ENCODE measurements around the gene ZMAT3.
A peak's percentile ranks its signal among the peaks of the same experiment; 100 is the strongest.
"Not testable (repeated sequence)": the region's sequence is repeated elsewhere in the genome, so short reads cannot be mapped to it uniquely, and the experiment has no call there.

Gene ZMAT3, protein sequence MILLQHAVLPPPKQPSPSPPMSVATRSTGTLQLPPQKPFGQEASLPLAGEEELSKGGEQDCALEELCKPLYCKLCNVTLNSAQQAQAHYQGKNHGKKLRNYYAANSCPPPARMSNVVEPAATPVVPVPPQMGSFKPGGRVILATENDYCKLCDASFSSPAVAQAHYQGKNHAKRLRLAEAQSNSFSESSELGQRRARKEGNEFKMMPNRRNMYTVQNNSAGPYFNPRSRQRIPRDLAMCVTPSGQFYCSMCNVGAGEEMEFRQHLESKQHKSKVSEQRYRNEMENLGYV

DNA sequence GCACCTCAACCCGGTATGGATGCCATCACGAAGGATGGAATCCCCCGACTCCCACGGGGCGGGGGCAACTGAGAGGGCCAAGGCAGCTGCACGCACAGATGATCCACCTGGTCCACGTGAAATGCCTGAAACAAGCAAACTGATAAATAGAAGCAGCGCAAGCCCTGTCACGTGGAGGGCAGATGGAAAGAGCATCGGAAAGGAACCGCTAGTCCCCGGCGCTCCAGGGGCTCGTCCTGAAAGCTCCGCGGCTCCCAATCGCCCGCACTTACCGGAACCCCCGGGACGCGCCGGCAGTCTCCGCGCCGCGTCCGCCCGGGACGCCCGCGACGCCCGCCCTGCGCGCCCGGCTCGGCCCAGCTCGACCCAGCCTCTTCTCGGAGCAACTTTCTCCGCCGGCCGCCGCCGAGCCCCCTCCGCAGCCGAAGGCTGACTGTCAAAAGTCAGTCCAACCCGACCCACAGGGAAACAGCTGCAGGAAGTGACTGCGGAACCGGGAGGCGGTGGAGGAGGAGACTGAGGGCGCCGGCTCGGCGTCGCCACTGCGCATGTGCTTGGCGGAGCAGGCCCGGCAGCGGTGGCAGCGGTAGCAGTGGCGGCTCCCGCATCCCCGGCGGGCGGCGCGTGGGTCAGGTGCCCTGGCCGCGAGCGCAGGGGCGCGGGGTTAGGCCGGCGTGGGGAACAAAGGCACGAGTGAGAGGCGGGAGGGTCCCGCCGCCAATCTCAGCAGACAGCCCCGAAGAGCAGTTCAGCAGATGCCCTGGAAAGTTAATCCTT lies at the start of gene ZMAT3:
Gene ZMAT3 (minus strand): TSS at position 487 of the 777 bp plus-strand sequence. CDS start 4,057 bp downstream, outside the sequence.
- DNase-seq = peak; percentile 10

DNA sequence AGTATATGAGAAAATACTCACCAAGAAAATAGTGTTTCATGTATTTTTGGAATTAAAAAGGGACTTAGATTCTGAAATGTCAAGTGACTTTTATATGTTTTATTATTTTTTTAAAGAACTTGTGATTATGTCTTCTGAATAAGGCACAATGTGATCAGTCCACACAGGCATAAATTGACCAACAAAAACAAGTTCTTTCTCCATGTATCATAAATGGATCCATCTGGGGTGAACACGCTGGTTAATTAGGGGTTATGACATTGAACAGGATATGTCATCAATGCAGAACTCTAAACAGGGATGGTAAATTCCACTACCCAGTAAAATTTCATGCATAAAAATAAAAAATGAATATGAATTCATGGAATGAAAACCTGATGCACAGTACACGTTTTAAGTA lies 45.2 kb upstream of the ZMAT3 start:
- no peak for DNase-seq

DNA sequence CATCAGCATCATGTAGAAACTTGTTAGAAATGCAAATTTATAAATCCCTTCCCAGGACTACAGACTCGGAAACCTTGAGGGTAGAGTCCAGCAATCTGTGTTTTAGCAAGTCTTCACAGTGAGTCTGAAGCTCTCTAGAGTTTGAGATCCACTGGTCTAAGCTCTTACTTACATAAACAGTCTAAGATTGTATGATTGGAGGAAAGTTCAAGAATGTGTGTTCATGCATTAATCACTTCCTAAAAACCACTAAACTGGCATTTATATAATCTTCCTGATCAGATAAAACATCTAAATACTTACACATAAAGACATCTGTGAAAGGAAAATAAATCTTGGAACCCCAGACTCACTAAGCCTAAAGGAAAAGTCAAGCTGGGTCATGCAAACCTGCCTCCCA lies 43.8 kb upstream of the ZMAT3 start:
- DNase-seq = not testable (repeated sequence)

DNA sequence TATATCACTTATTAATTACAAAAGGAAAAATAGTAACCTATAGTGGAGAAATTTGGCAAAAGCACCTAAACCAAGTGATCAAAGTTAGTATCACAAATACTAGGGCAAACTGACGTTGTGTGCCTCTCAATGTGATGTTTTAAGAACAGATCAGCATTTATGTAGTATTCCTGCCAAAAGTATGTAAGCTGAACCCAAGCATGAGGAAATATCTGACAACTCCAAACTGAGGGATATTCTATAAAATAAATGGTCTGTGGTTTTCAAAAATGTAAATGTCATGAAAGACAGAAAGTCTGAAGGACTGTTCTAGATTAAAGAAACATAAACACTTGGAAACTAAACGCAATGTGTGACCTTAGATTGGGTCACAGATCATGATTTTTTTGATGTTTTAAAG lies 42.3 kb upstream of the ZMAT3 start:
- DNase-seq = no peak

DNA sequence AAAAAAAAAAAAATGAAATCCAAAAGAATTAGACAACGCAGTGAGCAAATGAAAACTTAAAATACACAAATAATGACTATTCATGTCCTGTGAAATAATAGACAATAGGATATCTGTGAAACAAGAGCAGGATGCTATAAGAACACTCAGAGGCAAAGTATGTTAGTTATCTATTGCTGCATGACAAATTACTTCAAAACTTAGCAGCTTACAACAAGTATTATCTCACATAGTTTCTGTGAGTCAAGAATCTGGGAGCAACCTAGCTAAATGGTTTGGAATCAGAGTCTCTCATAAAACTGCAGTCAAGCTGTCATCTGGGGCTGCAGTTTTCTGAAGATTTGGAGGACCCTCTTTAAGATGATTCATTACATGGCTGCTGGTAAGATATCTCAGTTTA lies 36.5 kb upstream of the ZMAT3 start:
- DNase-seq = no peak

DNA sequence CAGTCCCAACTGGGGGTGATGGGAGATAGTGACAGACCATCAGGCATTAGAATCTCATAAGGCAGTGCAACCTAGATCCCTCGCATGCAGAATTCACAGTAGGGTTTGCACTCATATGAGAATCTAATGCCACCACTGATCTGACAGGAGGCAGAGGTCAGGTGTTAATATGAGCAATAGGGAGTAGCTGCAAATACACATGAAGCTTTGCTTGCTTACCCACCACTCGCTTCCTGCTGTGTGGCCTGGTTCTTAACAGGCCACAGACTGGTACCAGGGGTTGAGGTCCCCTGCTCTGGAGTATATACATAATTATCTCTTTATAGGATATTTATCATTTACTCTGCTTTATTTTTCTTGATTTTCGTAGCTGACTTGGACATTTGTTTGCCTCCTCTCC lies 36.0 kb upstream of the ZMAT3 start:
- DNase-seq = no peak

DNA sequence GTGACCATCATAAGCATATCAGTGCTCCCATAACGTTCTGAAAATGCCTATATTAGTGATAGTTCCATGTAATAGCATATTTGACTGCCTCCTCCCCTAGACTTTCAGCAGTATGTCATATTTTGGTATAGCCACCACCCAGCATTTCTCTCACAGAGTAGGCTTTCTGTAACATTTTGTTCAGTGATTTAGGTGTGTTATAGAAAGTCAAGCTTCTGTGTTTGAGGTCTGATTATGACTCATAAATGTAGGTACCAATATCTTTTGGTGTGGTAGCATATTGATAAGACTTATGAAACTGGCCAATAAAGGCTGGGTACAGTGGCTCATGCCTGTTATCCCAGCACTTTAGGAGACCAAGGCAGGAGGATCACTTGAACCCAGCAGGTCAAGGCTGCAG lies 34.3 kb upstream of the ZMAT3 start:
- DNase-seq = no peak

DNA sequence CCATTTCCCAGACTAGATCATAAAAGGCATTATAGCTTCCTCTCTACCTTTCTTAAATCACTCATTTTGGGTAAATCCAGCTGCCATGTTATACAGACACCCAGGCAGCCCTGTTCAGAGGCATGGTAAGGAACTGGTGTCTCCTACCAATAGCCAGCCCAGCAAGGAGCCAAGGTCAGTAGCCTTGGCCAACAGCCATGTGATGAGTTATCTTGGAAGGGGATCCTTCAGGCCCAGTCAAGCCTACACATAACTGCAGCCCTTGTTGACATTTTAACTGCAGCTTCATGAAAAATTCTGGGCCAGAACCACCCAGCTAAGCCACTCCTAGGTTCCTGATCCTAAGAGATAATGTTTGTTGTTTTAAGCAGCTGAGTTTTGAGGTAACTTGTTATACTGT lies 29.0 kb upstream of the ZMAT3 start:
- no peak for DNase-seq

DNA sequence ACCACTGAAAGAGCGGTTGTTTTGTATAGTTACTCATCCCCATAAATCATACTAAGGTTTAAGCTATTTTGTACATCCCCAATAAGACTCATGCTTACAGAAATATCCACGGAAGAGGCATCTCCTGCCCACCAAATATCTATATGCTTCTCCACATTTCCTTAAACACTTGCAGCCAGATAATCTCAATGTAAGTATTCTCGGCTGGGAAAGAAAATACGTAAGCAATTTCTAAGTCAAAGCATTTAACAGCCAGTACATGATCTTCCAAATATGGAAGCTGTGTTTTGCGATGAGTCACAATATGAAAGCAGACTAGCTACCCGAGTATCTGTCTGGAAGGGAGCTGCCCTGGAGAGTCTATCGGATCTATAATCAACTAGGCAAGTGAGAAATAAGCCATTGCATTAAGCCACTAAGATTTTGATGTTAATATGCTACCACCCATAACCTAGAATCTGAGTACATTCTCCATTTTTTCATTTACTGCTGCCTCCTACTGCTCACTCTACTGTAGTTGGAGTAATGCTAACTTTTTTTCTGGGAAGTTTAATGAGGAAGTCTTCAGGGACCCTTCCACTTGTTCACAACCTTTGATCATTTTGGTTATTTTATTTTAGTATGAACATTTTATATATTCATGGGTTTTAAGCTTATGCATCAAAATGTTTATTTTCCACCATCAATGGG lies 26.9 kb upstream of the ZMAT3 start:
- no peak for DNase-seq

DNA sequence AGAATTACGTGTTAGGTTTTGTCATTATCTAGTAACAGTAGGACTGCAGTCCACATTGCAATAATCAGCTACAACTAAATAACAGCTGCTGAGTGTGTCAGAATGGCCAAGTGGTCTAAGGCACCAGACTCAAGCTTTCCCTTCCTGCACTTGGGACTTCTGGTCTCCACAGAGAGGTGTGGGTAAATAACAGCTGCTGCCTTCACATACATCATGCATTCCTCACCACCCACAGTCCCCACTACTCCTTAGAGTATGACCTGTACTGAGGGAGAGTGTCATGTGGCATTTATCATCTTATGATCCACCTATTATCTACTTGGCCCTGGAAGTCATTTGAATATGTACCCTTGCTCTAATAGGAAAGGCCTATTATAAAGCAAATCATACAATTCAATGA lies 22.2 kb upstream of the ZMAT3 start:
- DNase-seq = no peak

DNA sequence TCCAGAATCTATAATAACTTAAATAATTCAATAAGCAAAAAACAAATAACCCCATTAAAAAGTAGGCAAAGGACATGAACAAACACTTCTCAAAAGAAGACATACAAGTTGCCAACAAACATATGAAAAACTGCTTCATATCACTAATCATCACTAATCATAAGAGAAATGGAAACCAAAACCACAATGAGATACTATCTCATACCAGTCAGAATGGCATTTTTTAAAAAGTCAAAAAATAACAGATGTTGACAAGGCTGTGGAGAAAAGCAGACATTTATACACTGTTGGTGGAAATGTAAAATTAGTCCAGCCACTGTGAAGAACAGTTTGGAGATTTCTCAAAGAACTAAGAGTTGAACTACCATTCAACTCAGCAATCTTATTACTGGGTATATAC lies 19.5 kb upstream of the ZMAT3 start:
- DNase-seq = no peak

DNA sequence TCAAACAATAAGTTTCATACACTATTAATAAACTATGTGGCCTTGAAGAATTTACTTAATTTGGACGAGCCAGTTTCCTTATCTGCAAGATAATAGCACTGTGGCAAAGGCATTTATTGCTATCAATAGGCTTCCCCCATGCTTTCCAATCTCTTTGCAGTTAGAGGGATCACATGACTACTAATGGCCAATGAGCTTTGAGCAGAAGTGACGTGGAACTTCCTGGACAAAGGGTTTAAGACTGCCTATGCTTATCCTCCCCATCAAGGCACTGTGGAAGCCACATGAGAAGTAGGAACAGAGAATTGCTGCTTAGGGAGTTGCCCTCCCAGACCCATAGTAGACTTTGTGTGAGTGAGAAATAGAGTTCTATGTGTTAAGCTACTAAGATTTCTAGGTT lies 16.7 kb upstream of the ZMAT3 start:
- DNase-seq = no peak

DNA sequence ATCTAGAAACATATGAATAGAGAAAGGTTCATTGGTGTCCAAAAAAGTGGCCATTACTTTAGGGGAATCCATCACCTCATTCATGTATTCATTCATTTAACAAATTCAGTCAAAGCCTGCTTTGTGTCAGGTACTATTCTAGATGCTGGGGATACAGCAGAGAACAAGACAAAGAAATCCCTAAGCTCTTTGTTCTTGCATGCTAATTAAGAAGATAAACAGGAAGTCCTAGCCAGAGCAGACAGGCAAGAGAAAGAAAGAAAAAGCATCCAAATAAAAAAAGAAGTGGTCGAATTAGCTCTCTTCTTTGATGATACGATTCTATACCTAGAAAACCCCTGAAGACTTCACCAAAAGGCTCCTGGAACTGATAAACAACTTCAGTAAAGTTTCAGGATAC lies 12.4 kb upstream of the ZMAT3 start:
- DNase-seq = no peak

DNA sequence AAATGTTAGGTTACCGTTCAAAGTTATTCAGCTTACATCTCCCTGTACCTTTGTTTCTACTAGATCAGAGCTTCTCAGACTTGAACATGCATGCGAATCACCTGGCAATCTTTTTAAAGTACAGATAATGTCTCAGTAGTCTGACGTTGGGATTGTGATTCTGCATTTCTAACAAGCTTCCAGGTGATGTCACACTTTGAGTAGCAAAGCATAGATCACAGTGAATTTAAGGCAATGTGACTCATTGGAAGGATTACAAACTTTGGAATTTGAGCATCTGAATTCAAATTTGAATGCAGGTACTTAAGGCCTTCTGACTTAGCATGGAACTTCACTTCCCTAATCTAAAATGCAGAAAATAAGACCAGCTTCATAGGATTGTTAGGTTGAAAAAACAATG lies 10.8 kb upstream of the ZMAT3 start:
- DNase-seq = no peak

DNA sequence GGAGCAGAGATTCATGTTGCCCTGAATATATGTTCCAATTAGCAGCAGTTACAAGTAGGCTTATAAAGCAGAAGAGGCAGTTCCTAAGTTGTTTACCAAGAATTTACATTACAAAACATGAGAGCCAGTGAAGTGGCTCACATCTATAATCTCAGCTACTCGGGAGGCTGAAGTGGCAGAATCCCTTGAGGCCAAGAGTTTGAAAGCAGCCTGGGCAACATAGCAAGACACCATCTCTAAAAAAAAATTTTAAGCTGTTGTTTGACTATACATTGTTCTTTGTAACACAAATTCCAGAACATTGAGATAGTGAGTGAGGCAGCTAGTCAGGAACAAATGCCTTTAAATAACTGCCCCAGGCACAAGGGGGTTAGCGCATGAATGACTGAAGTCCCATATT lies 10.3 kb upstream of the ZMAT3 start:
- no peak for DNase-seq

DNA sequence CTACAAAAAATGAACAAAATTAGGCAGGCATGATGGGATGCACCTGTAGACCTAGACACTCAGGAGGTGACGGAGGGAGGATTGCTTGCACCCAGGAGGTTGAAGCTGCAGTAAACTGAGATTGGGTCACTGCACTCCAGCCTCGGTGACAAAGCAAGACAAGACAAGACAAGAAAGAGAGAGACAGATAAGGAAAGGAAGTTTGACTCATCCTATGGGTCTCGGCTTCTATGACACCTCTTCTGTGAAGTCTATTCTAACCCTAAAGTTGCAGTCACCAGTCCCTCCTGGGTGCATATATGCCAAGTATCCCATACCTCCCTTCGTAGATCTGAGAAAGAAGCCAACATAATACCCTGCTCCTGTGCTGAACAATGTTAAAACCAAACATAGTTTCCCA lies 7.9 kb upstream of the ZMAT3 start:
- DNase-seq = no peak

DNA sequence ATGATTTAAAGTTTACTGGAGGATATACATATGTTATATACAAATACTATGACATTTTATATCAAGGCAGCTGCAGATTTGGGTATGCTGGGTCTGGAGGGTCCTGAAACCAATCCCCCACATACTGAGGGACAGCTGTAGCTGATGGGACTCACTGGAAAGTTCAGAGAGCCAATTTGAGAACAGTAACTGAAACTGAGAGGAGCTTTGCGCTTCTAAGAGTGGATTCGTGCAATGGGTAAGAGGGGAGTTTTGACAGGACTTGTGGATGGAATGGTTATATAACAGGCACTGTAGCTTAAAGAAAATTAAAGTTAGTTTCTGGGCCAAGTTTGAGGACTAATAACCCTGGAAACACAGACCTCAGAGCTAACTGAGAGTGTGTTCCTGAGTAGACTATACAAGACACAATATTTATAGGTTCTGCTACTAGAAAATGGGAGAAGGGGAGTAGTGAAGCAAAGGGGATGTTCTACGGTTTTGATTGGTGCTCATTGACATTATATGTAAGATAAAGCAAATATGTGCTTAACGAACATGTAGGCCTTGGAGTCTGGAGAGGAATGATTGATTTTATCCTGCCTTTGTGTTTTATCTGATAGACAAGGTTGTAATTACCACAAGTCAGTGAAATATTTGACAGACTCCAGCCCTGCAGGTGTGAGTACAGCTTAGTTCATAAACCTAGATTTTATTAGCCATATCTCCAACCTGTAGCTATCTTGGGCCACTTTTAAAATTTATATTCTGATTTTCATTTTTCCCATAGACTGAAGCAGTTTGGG lies 4.8 kb upstream of the ZMAT3 start:
- no peak for DNase-seq

DNA sequence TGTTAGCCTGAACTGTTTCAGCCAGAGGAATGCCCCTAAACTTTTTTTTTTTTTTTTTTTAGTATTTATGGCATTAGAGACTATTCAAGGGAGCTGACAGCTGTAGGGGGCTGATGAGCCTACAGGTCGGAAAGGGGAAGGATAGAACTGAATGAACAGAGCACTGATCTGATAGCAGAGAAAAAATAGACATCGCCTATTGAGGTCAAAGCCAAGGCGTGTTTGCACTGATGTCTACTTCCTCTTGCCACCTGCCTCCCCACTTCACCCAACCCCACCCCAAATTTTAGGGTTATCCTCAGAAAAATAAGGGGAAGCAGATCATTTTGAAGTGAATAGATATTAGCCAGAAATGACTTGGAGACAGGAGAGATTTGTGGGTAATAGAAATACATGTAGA lies 3.0 kb upstream of the ZMAT3 start:
- DNase-seq = no peak

DNA sequence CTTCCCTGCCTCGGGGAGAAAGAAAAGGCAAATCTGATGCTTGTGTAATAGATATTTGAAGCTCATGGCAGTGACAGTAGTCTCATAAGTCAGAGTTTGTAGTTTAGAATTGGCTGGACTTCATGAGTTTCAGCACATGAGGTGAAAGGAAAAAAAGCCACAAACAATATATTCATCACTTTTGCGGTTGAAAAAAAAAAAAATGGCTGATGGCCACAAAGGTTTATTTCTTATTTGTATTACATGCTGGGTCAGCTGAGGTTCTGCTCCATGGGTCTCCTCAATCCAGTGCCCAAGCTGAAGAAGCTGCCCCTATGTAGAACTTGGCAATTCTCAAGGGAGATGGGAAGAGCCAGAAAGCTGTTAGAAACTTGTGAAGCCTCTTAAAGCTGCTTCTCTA lies 2.2 kb upstream of the ZMAT3 start:
- DNase-seq = no peak

DNA sequence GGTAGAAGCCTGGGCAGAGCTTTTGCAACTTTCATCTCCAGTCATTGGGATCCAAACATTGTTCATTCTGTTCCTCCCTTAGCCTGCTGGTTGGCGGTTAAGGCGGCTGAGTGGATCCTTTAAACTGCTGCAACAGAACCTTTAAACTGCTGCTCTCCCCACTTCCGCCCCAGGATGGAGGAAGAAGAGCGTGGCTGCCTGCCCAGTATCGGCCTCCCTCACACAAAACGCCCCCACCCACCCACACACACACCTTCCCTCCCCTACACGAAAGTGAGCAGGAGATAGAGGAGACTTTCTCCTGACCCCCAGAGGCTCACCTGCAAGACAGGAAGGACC lies 460 bp upstream of the ZMAT3 start:
- no peak for DNase-seq

DNA sequence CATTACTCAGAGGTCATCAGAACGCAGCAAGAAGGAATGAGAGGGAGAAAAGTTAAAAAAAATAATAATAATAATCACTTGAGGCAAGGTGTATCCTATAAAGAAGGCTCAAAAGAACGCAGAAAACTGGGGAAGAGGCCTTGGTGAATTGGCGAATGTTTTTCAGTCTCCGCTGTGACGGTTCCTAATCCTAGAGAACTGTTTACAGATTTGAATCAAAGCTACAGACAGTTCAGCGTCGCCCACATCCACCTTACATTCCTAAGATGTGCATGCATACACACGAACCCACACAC lies 634 bp downstream of the ZMAT3 start:
- no peak for DNase-seq

DNA sequence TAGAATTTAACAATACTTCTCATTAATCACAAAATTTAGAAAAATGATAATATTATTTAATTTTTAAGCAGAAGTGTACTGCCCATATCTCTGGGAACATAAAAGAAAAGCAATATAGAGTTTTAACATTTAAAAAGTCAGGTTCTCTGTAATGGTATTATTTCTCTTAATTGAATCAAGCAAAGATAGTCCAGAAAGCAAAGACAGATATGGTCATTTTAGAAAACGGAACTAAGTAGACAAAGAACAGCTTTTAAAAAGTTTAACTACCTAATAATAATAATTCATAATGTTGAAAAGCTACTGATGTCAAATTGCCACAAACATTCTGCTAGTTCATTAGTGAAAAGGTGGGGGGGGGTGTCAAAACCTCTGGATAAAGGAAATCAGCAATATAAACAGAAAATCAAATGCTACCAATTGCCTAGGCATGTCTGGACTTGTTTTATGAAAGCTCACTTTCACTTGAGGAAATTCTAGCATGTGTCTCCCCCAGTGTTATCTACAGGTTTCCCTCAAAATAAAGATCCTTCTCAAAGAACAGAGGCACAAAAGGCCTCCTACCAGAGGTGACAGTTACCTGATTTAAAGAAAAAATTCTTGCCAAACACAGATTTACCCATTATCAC lies 1.7 kb downstream of the ZMAT3 start:
- no peak for DNase-seq

All from NCI-H187 treated with DMSO at 0.1 percent for 48 hours (cell line).